NCI-H2196 (cell line): ENCODE results near the gene RAET1G.
"Not testable (repeated sequence)": the region's sequence is repeated elsewhere in the genome, so short reads cannot be mapped to it uniquely, and the experiment has no call there.

Source experiments
- DNase-seq: peaks from one replicate; lab custom pipeline; 2025; ENCODE audit not compliant: unreplicated experiment; lab: John Stamatoyannopoulos, UW

Gene RAET1G

GRCh38 chr6:149954328-149954983, 31.5 kb upstream of the RAET1G start:
- DNase-seq, result not testable (repeated sequence)

GRCh38 chr6:149953934-149954327, 31.0 kb upstream of the RAET1G start:
- DNase-seq, result not testable (repeated sequence)

GRCh38 chr6:149953390-149953789, 30.5 kb upstream of the RAET1G start:
- DNase-seq, result not testable (repeated sequence)

GRCh38 chr6:149951626-149952025, 28.7 kb upstream of the RAET1G start:
- DNase-seq, result no peak

- no peak for DNase-seq
These were observed 28.2 kb upstream of the RAET1G start for GRCh38 chr6:149951096-149951495.

GRCh38 chr6:149950423-149950822, 27.5 kb upstream of the RAET1G start:
- DNase-seq, result no peak

- no peak for DNase-seq
These were observed 25.7 kb upstream of the RAET1G start for GRCh38 chr6:149948616-149949015.

- DNase-seq, result no peak
These were observed 25.1 kb upstream of the RAET1G start for GRCh38 chr6:149948011-149948410.

GRCh38 chr6:149947533-149947932, 24.6 kb upstream of the RAET1G start:
- DNase-seq, result not testable (repeated sequence)

- DNase-seq, result not testable (repeated sequence)
These were observed 23.7 kb upstream of the RAET1G start for GRCh38 chr6:149946631-149947030.

GRCh38 chr6:149945276-149945675, 22.4 kb upstream of the RAET1G start:
- not testable (repeated sequence) for DNase-seq

- not testable (repeated sequence) for DNase-seq
These were observed 20.4 kb upstream of the RAET1G start for GRCh38 chr6:149943321-149943720.

- no peak for DNase-seq
These were observed 19.5 kb upstream of the RAET1G start for GRCh38 chr6:149942461-149942829.

GRCh38 chr6:149941583-149942460, 18.9 kb upstream of the RAET1G start, which contains the start of gene ULBP2:
TSS of gene ULBP2 (plus strand) at chr6:149942014. CDS start at chr6:149942073, 59 bp downstream.
- peak; percentile 70 for DNase-seq

GRCh38 chr6:149940672-149940982, 17.7 kb upstream of the RAET1G start:
- DNase-seq, result no peak

- no peak for DNase-seq
These were observed 17.2 kb upstream of the RAET1G start for GRCh38 chr6:149939909-149940671.

GRCh38 chr6:149939356-149939648, 16.4 kb upstream of the RAET1G start:
- no peak for DNase-seq

GRCh38 chr6:149938571-149939355, 15.8 kb upstream of the RAET1G start:
- DNase-seq, result no peak

- not testable (repeated sequence) for DNase-seq
These were observed 15.2 kb upstream of the RAET1G start for GRCh38 chr6:149938013-149938570.

GRCh38 chr6:149936743-149937142, 13.8 kb upstream of the RAET1G start:
- DNase-seq, result no peak

GRCh38 chr6:149935668-149936067, 12.7 kb upstream of the RAET1G start:
- DNase-seq, result no peak
